ENCODE measurements around the gene GGPS1.

GRCh38 chr1:235331401-235331800 is 3.0 kb downstream of the GGPS1 start:
- TF ChIP-seq CTCF (conservative IDR thresholded peaks at IDR 0.05; ENCODE audit: low read length) (no peak), EZH2phosphoT487 (IDR thresholded peaks at IDR 0.05; ENCODE audit: borderline replicate concordance, low read depth, low read length) (no peak)
